SKM-1 treated with dmso at 0.1 percent for 144 hours (cell line): Measurements from ENCODE around the gene THAP6.

Experiments
- DNase-seq: peaks from one replicate; lab custom pipeline; 2025; ENCODE audit not compliant: unreplicated experiment; lab: John Stamatoyannopoulos, UW

Gene THAP6

GRCh38 chr4:75567725-75568124 lies 53.5 kb downstream of the THAP6 start:
- DNase-seq, result no peak
